Fibroblast of lung (primary cell): ENCODE measurements around the gene MNT.

Experiments used
- CTCF ChIP-seq, 2 donors: IDR thresholded peaks in 1 of 2; conservative IDR thresholded peaks in 1 of 2; 1 replicate in 1 of 2; 2 replicates in 1 of 2; pipeline ENCODE4 v1.5.1; 2011 to 2012; ENCODE audit warnings: low read length in 2 of 2, control low read depth in 1 of 2, inconsistent platforms in 1 of 2, low read depth in 1 of 2, mild to moderate bottlenecking in 1 of 2
- EZH2 ChIP-seq: IDR thresholded peaks from 2 replicates; pipeline ENCODE4 v1.5.1; 2012; ENCODE audit warnings: low read length, control low read depth, mild to moderate bottlenecking; ENCODE audit errors: missing control alignments

- TF ChIP-seq CTCF (conservative IDR thresholded peaks at IDR 0.05 in 1 of 2, IDR thresholded peaks at IDR 0.05 in 1 of 2; ENCODE audit: low read depth in 1 of 2, low read length in 2 of 2) (no peak), EZH2 (no peak)
Measured at GRCh38 chr17:2396192-2396567, 4.7 kb downstream of the MNT start.
